Adrenal gland (tissue), 12 donors: ENCODE data around the gene CNNM4. TPM values are rescaled to one million over a fixed set of nuclear protein-coding genes. Genes with fewer than 3 reads are reported as not detected.

Experiments used
- DNase-seq, 7 donors: peaks; one replicate each; pipeline ENCODE4 v3.0.0-alpha.2; 2019 to 2020
- H3K27ac ChIP-seq, 5 donors: fragments of 200-600 bp; sonication (generic) in 4 of 5; 1 replicate in 3 of 5; 2 replicates in 2 of 5; pipeline versions ENCODE4 v1.5.1 to v1.8.0; 2016 to 2020; ENCODE audit warnings: mild to moderate bottlenecking in 1 of 5
- H3K27me3 ChIP-seq: fragments of 200-600 bp; 2 replicates; pipeline ENCODE4 v1.8.0; 2021
- H3K36me3 ChIP-seq, 2 donors: fragments of 200-600 bp; replicated peaks in 1 of 2; 1 replicate in 1 of 2; 2 replicates in 1 of 2; pipeline versions ENCODE4 v1.5.1 to v1.8.0; 2018 to 2022
- H3K4me1 ChIP-seq, 2 donors: fragments of 200-600 bp; replicated peaks in 1 of 2; 1 replicate in 1 of 2; 2 replicates in 1 of 2; pipeline versions ENCODE4 v1.5.1 to v1.8.0; 2018 to 2021
- H3K4me3 ChIP-seq, 4 donors: fragments of 200-600 bp; sonication (generic) in 3 of 4; one replicate each; pipeline ENCODE4 v1.5.1; 2016 to 2018
- H3K9me3 ChIP-seq, 3 donors: fragments of 200-600 bp; sonication (generic) in 1 of 3; replicated peaks in 1 of 3; 1 replicate in 2 of 3; 2 replicates in 1 of 3; pipeline versions ENCODE4 v1.5.1 to v1.8.0; 2016 to 2021
- CTCF ChIP-seq, 6 experiments: fragments of 450-650 bp in 4 of 6; fragments of 200-600 bp in 2 of 6; sonication (generic) in 1 of 6; IDR thresholded peaks; 1 replicate in 5 of 6; 2 replicates in 1 of 6; pipeline versions ENCODE4 v1.5.1 to v1.8.0; 2016 to 2021; ENCODE audit warnings: antibody characterized with exemption in 6 of 6, mild to moderate bottlenecking in 2 of 6, moderate library complexity in 1 of 6
- POLR2A ChIP-seq, 2 donors: fragments of 450-650 bp; IDR thresholded peaks; one replicate each; pipeline ENCODE4 v1.6.1; 2017; ENCODE audit warnings: antibody characterized with exemption in 2 of 2, mild to moderate bottlenecking in 2 of 2, moderate library complexity in 1 of 2
- WGBS, 4 donors: extraction: QIAGEN DNeasy Blood & Tissue Kit in 2 of 4; methylation state at CpG; one replicate each; pipeline versions ENCODE4 v1.1.5 to v1.1.7; 2013 to 2017; 5-methylcytosine and 5-hydroxymethylcytosine counted together
- intact Hi-C, 2 donors: fragments of 100-400 bp; cut with DNase I; formaldehyde crosslinking; loops; one replicate each; pipeline versions ENCODE4 v1.14.1 to v1.15.0; 2022 to 2023
- polyA plus RNA-seq, 3 donors: library from polyadenylated mRNA; stranded (reverse); fragments of 200-250 nt in 2 of 3; fragments of 350-450 nt in 1 of 3; fragmentation: Illumina TruSeq in 1 of 3; extraction: RNeasy Lipid Tissue Mini Kit (QIAGEN cat#74804) in 1 of 3; gene quantifications; one replicate each; pipeline ENCODE4 v1.2.3, GENCODE V29; 2013 to 2014
- total RNA-seq, 9 donors: library from RNA; depleted of rRNA in 4 of 9; stranded (reverse); fragments of >200 nt in 4 of 9; fragments of 120-200 nt in 1 of 9; fragmentation: NEBNext Ultra II Directional in 1 of 9; extraction: Animal tissue kit (Norgen Biotek cat#: 25700) in 1 of 9; gene quantifications; one replicate each; pipeline versions ENCODE4 v1.1.0 to v1.2.4, GENCODE V29; 2013 to 2023
- donor health status: healthy with polysubstance abuse.
- donor health status: Bipolar disorder and iron deficiency.
- donor health status: DM: yes; HTN: yes; CAD: no.
- donor health status: DM: no; HTN: no; CAD: no.
- donor health status: DM: no; HTN: no; CAD: no.
- donor health status: DM: yes; HTN: yes; CAD: no.

The CNNM4 gene
- total and polyA plus RNA-seq, 12 donors, result 2.2 to 7.7 (median 4.4) TPM

- H3K4me1 ChIP-seq, result peaks cover 22 to 26% of the 10 kb centered on the region in 2 donors
- no peak overlapping the region for H3K4me3 ChIP-seq
- peak in 4 of 7 donors; percentile 31 to 56 (median 37) for DNase-seq
- peaks cover 0 to 55% of the 10 kb centered on the region in 2 donors for H3K36me3 ChIP-seq
- H3K27ac ChIP-seq, result peak overlapping the region in 4 of 5 donors; percentile 66 to 89 (median 80)
- WGBS, 4 donors, result 60 to 70% (median 69%) methylated on average over 9 to 10 of the region's 10 CpGs
- intact Hi-C loops, result no loop called here
- no peaks in the 10 kb centered on the region for H3K9me3 ChIP-seq
- H3K27me3 ChIP-seq, result no peaks in the 10 kb centered on the region
- TF ChIP-seq POLR2A (IDR thresholded peaks at IDR 0.05) (no peak), CTCF (IDR thresholded peaks at IDR 0.05) (no peak)
These were observed 71.0 kb downstream of the CNNM4 start for GRCh38 chr2:96831679-96832078.

GRCh38 chr2:96832408-96832753 is 71.7 kb downstream of the CNNM4 start:
- peaks cover 0 to 49% of the 10 kb centered on the region in 2 donors for H3K36me3 ChIP-seq
- H3K9me3 ChIP-seq, result no peaks in the 10 kb centered on the region
- peak overlapping the region; percentile 19 to 89 (median 74) for H3K27ac ChIP-seq
- intact Hi-C loops, result no loop called here
- H3K4me3 ChIP-seq, result peak overlapping the region in 1 of 4 donors; percentile 14
- H3K4me1 ChIP-seq, result peaks cover 22 to 26% of the 10 kb centered on the region in 2 donors
- TF ChIP-seq POLR2A (IDR thresholded peaks at IDR 0.05), result no peak
- no peak for TF ChIP-seq CTCF (IDR thresholded peaks at IDR 0.05)
- WGBS, 4 donors, result 61 to 70% (median 68%) methylated on average over 8 to 11 of the region's 11 CpGs
- no peaks in the 10 kb centered on the region for H3K27me3 ChIP-seq
- no peak for DNase-seq

- peak; percentile 88 to 97 (median 96) for DNase-seq
- Histone ChIP-seq H3K27ac (peak overlapping the region; percentile 19 to 89 (median 74)), H3K9me3 (no peaks in the 10 kb centered on the region), H3K4me3 (peak overlapping the region in 1 of 4 donors; percentile 14), H3K27me3 (no peaks in the 10 kb centered on the region), H3K36me3 (peaks cover 0 to 44% of the 10 kb centered on the region in 2 donors), H3K4me1 (peaks cover 22 to 26% of the 10 kb centered on the region in 2 donors)
- intact Hi-C loops, result no loop called here
- TF ChIP-seq CTCF (IDR thresholded peaks at IDR 0.05) (no peak), POLR2A (IDR thresholded peaks at IDR 0.05) (peak in 1 of 2 donors; percentile 60)
- 18 to 35% (median 30%) methylated on average over 9 to 18 of the region's 18 CpGs for whole genome bisulfite sequencing, 4 donors
These were observed 72.2 kb downstream of the CNNM4 start for GRCh38 chr2:96832754-96833507.

- Histone ChIP-seq H3K9me3 (no peaks in the 10 kb centered on the region), H3K36me3 (peaks cover 0 to 15% of the 10 kb centered on the region in 2 donors), H3K4me1 (peaks cover 22 to 26% of the 10 kb centered on the region in 2 donors), H3K27me3 (no peaks in the 10 kb centered on the region), H3K4me3 (no peak overlapping the region), H3K27ac (no peak overlapping the region)
- 89 to 97% (median 96%) methylated on average over 4 of the region's 4 CpGs for WGBS, 4 donors
- TF ChIP-seq POLR2A (IDR thresholded peaks at IDR 0.05) (no peak), CTCF (IDR thresholded peaks at IDR 0.05) (no peak)
- intact Hi-C loops, result no loop called here
- no peak for DNase-seq
These were observed 75.1 kb downstream of the CNNM4 start for GRCh38 chr2:96835830-96836229.
